Cerebellar nuclear complex (tissue), 1 donor: ENCODE results near the gene PPIF.
"Not testable (repeated sequence)": the region's sequence is repeated elsewhere in the genome, so short reads cannot be mapped to it uniquely, and the experiment has no call there.

Experiments used
- DNase-seq, 2 experiments: peaks; one replicate each; lab custom pipeline; 2025; lab: John Stamatoyannopoulos, UW

PPIF gene

DNA sequence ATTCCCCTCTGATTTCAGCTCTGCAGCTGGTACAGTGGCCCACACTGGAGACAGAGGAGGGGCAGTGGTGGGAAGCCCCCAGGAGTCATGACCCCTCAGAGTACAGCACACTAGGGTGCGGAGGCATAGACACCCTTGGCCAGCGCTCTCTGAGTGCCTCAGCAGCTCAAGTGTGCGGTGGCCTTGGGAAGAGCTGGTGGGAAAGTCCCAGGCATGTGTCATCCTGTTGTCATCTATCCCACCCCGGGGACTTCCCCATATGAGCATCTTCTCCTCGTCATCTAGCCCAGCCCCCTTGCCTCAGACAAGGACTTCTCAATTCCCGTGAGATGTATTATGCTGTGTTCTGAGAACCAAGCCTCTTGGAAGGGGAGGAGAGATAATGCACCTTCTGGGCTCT lies 15.6 kb upstream of the PPIF start:
- DNase-seq = no peak

DNA sequence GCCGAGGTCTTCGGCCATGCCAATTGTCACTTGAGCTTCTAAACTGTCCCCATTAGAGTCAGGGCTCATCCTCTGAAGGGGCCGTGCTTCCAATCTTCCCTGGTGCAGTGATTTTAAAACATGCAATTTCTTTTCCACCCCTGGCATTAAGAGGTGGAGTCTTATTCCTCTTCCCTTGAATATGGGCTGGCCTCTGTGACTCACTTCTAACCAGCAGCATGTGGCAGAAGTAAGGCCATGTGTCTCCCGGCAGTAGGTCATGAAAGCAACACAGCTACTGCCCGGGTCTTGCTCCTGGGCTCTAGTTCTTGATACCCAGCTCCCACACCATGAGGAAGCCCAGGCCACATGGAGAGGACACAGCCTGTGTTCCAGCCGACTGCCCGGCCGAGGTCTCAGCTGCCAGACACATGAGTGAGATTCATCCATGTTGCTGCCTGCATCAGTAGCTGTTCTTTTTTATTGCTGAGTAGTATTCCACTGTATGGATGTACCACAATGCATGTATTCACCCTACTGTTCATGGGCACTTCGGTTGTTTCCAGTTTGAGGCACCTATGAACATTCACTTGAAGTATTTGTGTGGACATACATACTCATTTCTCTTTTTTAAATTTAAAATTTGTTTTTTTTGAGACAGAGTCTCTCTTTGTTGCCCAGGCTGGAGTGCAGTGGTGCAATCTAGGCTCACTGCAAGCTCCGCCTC lies 14.5 kb upstream of the PPIF start:
- not testable (repeated sequence) for DNase-seq

DNA sequence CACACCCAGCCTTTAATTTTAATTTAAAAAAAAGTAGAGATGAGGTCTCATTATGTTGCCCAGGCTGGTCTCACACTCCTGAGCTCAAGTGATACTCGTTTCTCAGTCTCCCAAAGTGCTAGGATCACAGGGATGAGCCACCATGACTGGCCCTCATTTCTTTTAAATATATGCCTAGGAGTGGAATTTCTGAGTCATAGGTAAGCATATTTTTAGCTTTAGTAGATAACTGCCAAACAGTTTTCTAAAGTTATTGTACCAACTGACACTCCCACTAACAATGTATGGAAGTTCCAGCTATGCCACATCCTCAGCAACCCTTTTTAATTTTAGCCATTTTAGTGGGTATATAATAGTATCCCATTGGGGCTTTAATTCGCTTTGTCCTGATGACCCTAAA lies 13.8 kb upstream of the PPIF start:
- DNase-seq = no peak

DNA sequence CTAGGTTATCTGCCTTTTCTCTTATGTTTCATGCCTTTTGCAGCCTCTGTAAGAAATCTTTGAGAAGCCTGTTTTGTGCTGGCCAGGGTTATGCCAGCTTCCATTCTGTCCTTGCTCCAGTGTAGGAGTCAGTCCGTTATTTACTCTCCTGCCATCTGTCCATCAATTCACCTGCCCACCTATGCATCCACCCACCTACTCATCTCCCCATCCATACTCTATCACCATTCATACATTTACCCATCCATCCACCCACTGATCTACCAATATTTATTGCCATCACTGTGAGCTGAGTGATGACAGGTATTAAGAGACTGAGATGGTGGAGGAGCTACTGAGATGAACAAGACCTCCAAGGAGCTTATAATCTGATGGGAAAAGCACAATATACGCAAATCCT lies 12.7 kb upstream of the PPIF start:
- no peak for DNase-seq

DNA sequence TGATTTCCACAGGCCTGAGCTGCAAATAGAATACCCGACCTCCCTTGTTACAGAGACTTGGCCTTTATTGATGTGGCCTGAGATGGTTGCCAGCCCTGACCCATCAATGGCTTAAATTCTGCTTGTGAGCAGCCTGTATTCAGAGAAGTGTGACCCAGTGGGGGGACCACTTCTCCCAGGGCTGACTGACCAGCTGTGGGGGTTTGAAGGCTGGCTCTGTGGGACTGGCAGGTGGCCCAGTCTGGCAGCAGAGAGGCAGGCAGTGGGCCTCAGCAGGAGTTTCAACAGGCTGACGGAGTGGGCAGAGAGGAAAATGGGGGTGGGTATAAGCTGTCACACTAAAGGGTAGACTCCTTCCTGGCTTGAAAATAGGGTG lies 12.2 kb upstream of the PPIF start:
- DNase-seq = no peak

DNA sequence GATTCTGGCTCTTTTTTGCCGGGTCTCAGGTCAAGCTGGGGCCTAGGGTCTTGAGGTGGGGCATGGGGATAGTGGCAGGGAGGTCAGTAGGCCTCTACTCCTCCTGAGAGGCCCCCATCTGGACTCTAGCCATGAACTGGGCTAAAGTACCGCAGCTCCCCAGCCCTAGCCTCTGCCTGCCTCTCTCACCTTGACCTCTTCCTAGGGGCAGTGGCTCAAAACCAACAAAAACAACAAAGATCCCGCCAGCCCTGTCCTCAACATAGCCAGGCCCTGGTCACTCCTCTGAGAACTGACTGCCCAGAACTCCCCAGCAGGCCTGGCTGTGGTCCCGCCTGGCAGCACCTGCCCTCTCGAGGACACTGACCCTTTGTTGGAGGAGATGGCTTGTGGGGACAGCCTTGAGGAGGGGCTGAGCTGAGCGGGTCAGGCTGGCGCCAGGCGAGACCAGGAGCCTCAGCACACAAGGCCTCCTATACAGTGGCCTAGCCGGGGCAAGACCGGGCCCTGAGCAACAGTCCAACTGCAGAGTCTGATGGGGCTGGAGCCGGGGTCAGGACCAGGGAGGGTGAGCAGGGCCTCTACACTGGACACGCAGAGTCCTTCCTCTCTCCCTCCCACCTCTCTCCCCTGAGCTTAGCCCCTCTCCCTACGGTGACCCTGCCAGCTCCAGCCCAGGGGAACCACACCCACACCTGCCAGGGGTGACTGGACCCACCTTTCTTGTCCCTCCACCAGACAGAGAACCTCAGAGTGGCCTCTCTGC lies 11.6 kb upstream of the PPIF start:
- no peak for DNase-seq

DNA sequence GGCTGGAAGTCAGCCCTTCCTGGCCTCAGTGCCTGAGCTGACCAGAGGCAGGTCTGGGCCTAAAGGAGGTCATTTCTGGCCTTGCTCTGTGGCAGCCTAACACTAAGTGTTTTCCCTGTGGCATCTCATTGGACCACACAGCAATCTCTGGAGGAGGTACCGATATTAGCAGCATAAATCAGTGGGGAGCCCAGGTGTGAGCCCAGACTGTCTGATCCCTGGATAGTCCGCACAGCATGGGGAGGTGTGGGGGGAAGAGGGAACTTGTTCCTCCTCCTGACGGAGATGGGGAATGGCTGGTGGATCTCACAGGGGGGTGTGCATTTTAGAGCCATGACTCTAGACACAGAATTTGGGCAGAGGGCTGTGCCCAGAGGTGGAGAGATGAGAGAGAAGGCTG lies 11.0 kb upstream of the PPIF start:
- no peak for DNase-seq

DNA sequence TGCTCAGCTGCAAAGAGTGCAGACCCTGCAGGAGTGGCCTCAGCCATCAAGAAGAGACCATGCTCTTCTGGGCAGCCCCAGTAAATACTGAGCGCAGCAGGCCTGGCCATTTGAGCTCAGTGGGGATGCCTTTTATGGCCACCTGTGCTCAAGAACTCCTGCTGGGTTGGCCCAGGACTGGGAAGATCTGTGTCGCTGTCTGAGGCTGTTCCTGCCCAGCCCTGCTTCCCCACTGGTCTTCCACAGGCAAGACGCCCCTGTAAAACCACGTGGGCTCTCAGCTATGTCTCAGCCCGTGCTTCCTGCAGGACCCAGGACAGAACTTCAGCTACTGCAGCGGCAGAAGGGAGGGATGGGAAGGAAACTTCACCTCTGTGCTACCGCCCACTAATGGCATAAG lies 10.5 kb upstream of the PPIF start:
- DNase-seq = no peak

DNA sequence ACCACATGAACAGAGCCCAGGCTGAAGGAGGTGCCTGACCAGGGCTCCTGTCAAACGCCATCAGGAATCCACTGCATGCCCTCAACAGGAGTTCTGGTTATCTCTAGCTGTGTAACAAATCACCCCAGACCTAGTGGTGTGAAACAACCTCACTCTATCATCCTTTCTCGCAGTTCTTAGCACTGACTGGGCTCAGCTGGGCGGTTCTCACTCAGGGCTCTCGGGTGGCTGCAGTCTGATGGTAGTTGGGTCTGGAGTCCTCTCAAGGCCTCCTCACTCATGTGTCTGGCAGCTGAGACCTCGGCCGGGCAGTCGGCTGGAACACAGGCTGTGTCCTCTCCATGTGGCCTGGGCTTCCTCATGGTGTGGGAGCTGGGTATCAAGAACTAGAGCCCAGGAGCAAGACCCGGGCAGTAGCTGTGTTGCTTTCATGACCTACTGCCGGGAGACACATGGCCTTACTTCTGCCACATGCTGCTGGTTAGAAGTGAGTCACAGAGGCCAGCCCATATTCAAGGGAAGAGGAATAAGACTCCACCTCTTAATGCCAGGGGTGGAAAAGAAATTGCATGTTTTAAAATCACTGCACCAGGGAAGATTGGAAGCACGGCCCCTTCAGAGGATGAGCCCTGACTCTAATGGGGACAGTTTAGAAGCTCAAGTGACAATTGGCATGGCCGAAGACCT lies 9.3 kb upstream of the PPIF start:
- not testable (repeated sequence) for DNase-seq

DNA sequence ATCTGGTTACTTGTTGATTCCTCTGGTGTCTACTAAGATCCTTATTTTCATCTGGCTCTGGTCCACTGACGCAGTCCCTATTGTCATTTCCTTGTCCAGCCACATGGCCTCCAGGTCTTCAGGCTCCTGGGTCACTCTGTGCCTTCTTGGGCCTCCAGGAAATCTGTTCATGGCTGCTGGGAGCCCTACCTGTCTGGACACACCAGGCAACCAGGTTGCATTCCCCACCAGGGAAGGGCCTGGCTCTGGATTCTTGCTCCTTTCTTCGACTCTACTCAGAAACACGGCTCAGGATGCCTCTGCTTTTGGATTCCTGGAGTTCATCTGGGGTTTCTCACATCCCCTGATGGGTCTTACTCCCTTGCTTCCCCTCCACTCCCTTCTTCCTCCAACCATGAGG lies 8.0 kb upstream of the PPIF start:
- DNase-seq = no peak

DNA sequence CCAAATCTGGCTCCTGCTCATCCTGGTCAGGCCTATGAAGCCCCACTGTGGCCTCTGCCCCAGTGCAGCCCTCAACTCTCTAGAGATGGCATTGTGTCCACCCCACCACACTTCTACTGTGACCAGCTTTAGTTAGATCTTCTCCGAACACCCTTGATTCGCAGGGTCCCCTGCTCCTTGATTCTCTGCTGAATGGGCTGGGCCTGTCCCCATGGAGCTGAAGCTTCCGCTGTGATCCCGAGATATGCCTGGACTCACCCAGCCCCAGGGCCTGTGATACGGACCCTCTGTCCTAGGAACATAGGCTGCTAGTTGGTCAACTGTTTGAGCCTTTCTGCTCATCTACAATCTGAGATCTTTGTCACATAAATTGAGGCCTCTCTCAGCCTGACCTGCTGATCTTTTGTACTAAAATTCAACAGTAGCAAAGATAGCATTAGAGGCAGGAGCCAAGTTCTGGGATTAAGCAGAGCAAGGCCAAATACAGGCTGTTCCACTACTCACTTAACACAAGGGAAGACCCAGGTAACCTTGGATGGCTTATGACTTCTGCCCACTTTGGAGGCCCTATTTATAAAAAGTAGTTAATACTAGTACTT lies 6.5 kb upstream of the PPIF start:
- no peak for DNase-seq

DNA sequence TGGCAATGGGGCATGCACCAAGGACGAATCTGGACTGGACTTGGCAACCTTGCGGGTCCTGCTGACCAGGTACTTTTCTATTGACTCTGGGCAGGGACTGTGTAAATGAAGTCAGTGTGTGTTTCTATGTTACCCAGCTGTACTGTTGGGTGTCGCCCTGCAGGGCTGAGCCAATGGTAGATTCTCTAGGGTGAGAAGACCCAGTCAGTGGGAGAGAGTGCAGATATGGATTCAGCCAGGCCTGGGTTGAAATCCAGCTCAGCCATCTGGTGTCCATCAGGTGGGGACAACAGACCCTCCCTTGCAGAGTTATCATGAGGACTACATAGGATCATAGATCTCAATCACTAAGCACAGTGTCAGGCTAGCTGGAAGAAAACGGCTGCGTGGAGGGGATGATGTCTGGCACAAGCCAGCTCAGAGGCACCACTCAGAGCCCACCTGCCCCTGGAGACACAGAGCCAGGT lies 4.9 kb upstream of the PPIF start:
- no peak for DNase-seq

DNA sequence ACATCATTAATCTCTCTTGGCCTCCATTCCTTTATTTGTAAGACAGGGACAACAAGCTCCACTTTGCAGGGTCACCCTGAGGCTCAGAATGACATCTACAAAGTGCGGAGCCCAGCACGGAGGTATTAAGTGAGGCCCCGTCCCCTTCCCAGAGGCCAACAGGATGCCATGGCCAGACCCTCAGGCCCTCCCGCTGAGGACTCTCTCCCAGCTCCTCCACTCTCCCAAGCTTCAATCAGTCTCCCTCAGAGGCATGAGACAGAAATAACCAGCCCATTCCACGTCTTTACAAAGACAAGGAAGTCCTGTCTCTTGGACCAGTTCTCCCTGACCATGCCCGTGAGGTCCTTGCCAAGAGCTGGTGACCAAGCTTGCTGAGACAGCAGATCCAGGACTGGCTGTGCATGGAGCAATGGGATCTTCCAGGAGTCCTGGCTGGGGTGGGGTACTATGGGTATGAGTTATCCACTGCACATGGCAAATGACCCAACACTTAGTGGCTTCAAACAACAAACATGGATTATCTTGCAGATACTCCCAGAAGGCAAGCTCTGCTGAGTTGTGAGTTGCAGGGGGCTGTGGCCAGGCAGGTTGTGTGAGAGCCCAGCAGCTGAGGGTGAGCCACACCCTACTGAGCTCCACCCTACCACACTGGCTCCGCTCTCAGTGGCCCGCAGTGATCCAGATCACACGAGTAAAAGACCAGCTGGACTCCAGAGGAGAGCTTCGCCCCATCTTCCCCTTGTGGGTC lies 4.3 kb upstream of the PPIF start:
- no peak for DNase-seq

DNA sequence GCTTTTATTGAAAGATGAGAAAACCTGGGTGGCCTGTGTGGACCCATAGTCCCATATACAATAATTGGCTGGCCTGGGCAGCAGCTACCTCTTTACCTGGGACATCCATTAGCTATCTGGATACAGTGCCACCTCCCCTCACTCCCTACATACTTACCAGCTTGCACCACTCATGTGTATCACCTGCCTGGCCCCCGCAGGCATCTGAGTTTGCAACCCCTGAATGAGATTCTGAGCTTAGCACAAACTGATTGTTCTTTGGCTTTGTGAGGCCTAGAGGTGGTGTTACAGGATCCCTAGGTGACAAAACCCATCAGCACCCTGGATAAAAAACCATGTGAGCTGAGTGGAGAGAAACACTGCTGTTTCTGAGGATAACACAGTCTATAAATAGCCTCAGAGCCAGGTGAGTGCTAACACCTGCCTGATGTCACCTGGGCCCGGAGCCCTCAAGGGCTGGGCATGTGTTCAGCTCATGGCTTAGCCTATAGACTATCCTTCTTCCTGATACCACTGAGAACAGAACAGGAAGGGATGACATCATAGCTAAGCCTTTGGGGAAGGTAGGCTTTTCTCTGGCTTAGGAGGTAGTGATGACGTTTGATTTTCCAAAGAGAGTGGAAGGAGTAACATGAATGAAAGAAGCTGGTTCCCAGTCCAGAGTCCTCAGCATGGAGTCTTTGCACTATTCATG lies 2.6 kb upstream of the PPIF start:
- DNase-seq = no peak

DNA sequence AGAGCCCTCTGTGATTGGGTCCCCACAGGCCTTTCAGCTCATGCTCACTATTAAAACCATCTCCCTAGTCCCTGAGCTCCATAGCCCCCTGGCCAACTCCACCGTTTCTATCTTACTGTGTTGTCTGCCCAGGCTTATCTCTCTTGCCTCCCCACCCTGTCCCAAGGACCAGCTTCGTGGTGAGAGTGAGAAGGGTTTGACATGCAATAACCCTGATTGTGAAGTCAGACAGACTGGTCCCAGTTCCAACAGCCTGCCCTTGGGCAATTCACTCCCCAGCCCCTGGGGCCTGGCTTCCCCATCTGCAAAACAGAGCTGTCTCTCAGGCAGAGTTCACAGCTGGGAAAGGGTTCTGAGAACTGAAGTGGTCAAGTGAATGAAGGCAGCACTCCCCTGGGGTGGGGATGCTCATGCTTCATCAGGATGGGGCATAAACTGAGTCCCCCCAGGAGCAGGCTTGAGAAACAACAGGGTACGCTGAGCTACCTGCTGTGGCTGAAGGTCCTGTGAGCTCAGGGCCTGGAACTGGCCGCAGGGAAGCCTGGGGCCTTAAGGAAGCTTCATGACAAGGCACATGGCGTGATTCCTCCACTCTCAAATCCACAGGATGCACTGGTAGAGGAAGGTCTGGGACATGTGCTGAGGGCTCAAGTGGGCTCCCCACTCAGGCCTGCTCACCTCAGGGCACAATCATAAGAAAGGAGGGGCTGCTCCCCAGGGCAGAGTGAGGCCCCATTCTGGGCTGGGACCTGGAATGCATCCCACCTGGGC lies 1.8 kb upstream of the PPIF start:
- DNase-seq = no peak

DNA sequence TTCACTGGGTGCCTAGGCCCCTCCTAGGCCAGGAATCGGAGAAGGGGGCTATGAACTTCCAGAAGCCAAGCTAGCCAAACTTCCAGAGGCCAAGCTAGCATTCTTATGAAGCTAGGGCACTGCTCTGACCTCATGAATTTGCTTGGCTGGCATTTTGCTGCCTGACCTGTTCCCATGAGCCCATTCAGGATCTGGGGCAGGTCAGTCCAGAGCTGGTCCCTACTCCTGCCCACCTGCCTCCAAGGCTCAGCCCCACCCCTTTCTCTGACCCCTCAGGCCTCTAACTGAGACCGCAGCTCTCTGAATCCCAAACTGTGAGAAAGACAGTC lies 1.3 kb upstream of the PPIF start:
- DNase-seq = no peak

DNA sequence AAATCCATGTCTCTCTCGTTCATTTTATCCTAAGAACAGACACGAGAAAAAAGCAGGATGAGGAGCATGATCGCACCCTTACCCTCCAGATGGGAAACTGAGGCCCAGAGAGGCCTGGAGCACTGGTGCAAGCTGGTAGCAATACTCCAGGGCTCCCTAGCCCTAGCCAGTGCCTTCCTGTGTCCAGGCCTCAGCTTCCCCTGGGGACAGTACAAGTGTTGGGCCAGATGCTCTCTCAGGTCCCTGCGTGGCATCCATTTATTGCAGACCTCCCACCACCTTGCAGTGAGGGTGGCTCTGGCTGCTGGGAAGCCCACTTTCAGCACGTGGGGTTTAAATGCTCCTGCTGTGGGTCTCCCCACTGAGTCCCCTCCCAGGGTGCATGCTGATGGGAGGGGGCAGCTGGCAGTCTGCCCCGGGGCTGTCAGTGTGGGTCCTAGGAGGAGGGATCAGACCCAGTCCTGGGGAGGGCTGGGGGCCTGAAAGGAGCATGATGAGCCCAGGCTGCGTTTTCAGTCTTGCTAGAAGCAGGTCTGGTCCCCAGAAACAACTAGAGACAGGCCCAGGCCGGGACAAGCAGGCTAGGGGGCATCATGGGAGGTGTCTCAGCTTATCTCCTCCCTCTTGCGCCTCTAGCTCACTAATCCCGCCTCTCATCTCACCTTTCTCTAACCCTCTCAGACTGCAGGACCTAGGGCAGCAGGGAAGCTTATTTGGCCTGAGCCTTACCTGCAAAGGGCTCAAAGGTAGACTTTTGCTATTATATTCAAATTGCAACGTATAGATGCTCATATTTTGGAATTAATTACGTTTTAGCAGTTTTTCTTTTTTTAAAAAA lies 662 bp upstream of the PPIF start:
- no peak for DNase-seq

DNA sequence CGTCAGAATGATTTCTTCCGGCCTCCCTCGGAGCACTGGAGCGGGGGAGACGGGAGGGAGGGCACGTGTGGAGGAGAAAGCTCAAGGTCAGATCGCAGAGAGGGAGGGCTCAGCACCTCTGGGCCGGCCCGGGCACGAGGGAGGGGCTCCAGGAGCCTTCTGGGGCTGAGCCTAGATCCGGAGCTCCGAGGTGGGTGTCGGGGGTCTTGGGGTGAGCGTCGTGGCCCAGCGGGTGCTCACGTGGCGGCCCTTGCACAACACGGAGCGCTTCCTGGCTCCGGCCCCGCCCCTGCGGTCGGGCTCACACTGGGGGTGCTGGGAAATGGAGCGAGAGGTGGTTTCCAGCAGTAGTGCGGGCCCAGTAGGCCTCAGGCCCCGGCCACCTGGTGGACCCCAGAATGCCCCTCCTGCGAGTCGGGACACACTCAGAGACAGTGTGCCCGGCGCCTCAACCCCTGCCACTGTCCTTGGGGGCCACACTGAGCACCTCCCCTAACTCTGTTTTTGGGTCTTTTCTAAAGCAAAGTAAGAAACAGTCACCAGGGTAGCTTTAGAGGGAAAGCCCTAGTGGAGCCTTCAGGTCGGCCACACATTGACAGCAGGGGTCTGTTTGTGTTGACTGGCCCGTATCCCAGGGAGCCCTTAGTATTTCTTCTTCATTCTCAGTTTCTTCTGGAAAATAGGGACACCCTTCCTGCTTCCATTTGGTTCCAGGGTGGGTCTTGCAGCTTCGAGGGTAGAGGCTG lies 798 bp downstream of the PPIF start:
- DNase-seq = no peak

DNA sequence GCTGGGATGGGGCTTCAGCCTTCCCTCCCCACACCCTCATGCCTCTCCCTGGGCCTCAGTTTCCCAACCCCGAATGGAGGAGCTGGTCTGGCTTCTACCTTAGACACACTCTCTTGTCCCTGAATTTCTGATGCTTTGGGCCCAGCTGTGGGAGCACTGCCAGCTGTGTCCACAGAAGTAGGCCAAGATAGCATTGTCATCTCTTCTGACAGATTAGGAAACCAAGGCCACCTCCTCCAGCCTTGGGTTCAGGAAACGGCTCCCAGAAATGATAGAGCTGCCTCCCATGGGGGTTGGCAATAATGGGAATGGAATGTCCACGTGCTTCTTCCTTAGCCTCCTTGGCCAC lies 1.3 kb downstream of the PPIF start:
- DNase-seq = no peak
